Nephron progenitor cell (in vitro differentiated cells): ENCODE results near the gene PLCB4.
"Not testable (repeated sequence)": the region's sequence is repeated elsewhere in the genome, so short reads cannot be mapped to it uniquely, and the experiment has no call there.

Experiments used
- DNase-seq: peaks from one replicate; pipeline ENCODE4 v3.0.0; 2021
- H3K27ac Mint-ChIP-seq: 2 replicates; pipeline ENCODE4 v1.8.0; 2021; ENCODE audit warnings: mild to moderate bottlenecking, moderate library complexity, mixed read lengths
- H3K27me3 Mint-ChIP-seq: 2 replicates; pipeline ENCODE4 v1.8.0; 2021; ENCODE audit warnings: mild to moderate bottlenecking, low read depth, mixed read lengths; ENCODE audit not compliant: poor library complexity
- H3K36me3 Mint-ChIP-seq: 2 replicates; pipeline ENCODE4 v1.8.0; 2021; ENCODE audit warnings: low read depth, mixed read lengths
- H3K4me1 Mint-ChIP-seq: 2 replicates; pipeline ENCODE4 v1.8.0; 2021; ENCODE audit warnings: mixed read lengths
- H3K4me3 Mint-ChIP-seq: 2 replicates; pipeline ENCODE4 v1.8.0; 2021; ENCODE audit warnings: mild to moderate bottlenecking, moderate library complexity, mixed read lengths
- H3K9me3 Mint-ChIP-seq: 2 replicates; pipeline ENCODE4 v1.8.0; 2021; ENCODE audit warnings: mild to moderate bottlenecking, moderate library complexity, mixed read lengths
- CTCF ChIP-seq: fragments of 200-600 bp; sonication (generic); IDR thresholded peaks from 2 replicates; pipeline ENCODE4 v1.5.0; 2021; ENCODE audit warnings: antibody characterized with exemption

The PLCB4 gene

GRCh38 chr20:9368893-9369292 lies 300.0 kb downstream of the PLCB4 start:
- Mint-ChIP-seq H3K36me3 (peaks cover 63% of the 10 kb centered on the region), H3K4me1 (peaks cover 9% of the 10 kb centered on the region), H3K27me3 (no peaks in the 10 kb centered on the region), H3K9me3 (no peaks in the 10 kb centered on the region), H3K4me3 (no peak overlapping the region), H3K27ac (no peak overlapping the region)
- TF ChIP-seq CTCF = no peak
- no peak for DNase-seq

GRCh38 chr20:9369557-9369956 lies 300.7 kb downstream of the PLCB4 start:
- H3K4me3 Mint-ChIP-seq = no peak overlapping the region
- H3K9me3 Mint-ChIP-seq = no peaks in the 10 kb centered on the region
- H3K27ac Mint-ChIP-seq = no peak overlapping the region
- H3K36me3 Mint-ChIP-seq = peaks cover 63% of the 10 kb centered on the region
- no peaks in the 10 kb centered on the region for H3K27me3 Mint-ChIP-seq
- TF ChIP-seq CTCF = no peak
- DNase-seq = no peak
- peaks cover 9% of the 10 kb centered on the region for H3K4me1 Mint-ChIP-seq

- no peaks in the 10 kb centered on the region for H3K27me3 Mint-ChIP-seq
- no peak overlapping the region for H3K4me3 Mint-ChIP-seq
- H3K9me3 Mint-ChIP-seq = no peaks in the 10 kb centered on the region
- H3K27ac Mint-ChIP-seq = peak overlapping the region; percentile 10
- TF ChIP-seq CTCF = no peak
- DNase-seq = no peak
- H3K36me3 Mint-ChIP-seq = peaks cover 52% of the 10 kb centered on the region
- peaks cover 14% of the 10 kb centered on the region for H3K4me1 Mint-ChIP-seq
Measured at GRCh38 chr20:9374072-9374471, 305.2 kb downstream of the PLCB4 start.

- H3K27ac Mint-ChIP-seq = peak overlapping the region; percentile 10
- H3K4me1 Mint-ChIP-seq = peaks cover 14% of the 10 kb centered on the region
- H3K9me3 Mint-ChIP-seq = no peaks in the 10 kb centered on the region
- H3K4me3 Mint-ChIP-seq = no peak overlapping the region
- TF ChIP-seq CTCF = no peak
- no peak for DNase-seq
- peaks cover 51% of the 10 kb centered on the region for H3K36me3 Mint-ChIP-seq
- H3K27me3 Mint-ChIP-seq = no peaks in the 10 kb centered on the region
Measured at GRCh38 chr20:9374480-9374879, 305.6 kb downstream of the PLCB4 start.

GRCh38 chr20:9375221-9375681 lies 306.4 kb downstream of the PLCB4 start:
- no peak overlapping the region for H3K4me3 Mint-ChIP-seq
- peaks cover 14% of the 10 kb centered on the region for H3K4me1 Mint-ChIP-seq
- no peaks in the 10 kb centered on the region for H3K9me3 Mint-ChIP-seq
- peak overlapping the region; percentile 6 for H3K27ac Mint-ChIP-seq
- DNase-seq = no peak
- TF ChIP-seq CTCF = no peak
- H3K36me3 Mint-ChIP-seq = peaks cover 50% of the 10 kb centered on the region
- H3K27me3 Mint-ChIP-seq = no peaks in the 10 kb centered on the region

GRCh38 chr20:9377007-9377406 lies 308.1 kb downstream of the PLCB4 start:
- no peaks in the 10 kb centered on the region for H3K27me3 Mint-ChIP-seq
- no peak for TF ChIP-seq CTCF
- H3K36me3 Mint-ChIP-seq = peaks cover 59% of the 10 kb centered on the region
- peaks cover 14% of the 10 kb centered on the region for H3K4me1 Mint-ChIP-seq
- DNase-seq = no peak
- no peaks in the 10 kb centered on the region for H3K9me3 Mint-ChIP-seq
- H3K27ac Mint-ChIP-seq = no peak overlapping the region
- no peak overlapping the region for H3K4me3 Mint-ChIP-seq

GRCh38 chr20:9385345-9386310 lies 316.7 kb downstream of the PLCB4 start:
- not testable (repeated sequence) for H3K4me3 Mint-ChIP-seq, H3K27ac Mint-ChIP-seq, H3K4me1 Mint-ChIP-seq, DNase-seq, H3K27me3 Mint-ChIP-seq
- H3K36me3 Mint-ChIP-seq = peaks cover 80% of the 10 kb centered on the region
- H3K9me3 Mint-ChIP-seq = peaks cover 29% of the 10 kb centered on the region
